ENCODE results near the gene STEAP4.

DNA sequence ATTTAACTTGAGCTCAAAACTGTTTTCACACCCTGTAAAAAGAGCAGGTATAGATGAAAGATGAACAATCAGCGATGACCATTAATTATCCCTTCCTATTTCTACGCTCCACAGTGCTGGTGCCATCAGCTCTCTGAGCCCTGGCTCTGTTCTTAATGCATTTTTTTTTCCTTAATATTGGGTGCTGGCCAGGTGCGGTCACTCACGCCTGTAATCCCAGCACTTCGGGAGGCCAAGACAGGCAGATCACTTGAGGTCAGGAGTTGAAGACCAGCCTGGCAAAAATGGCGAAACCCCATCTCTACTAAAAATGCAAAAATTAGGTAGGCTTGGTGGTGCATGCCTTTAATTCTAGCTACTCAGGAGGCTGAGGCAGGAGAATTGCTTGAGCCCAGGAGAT lies 4.2 kb downstream of the STEAP4 start:
- no peak for TF ChIP-seq POLR2A (IDR thresholded peaks at IDR 0.05)
- TF ChIP-seq, protein P1, sequence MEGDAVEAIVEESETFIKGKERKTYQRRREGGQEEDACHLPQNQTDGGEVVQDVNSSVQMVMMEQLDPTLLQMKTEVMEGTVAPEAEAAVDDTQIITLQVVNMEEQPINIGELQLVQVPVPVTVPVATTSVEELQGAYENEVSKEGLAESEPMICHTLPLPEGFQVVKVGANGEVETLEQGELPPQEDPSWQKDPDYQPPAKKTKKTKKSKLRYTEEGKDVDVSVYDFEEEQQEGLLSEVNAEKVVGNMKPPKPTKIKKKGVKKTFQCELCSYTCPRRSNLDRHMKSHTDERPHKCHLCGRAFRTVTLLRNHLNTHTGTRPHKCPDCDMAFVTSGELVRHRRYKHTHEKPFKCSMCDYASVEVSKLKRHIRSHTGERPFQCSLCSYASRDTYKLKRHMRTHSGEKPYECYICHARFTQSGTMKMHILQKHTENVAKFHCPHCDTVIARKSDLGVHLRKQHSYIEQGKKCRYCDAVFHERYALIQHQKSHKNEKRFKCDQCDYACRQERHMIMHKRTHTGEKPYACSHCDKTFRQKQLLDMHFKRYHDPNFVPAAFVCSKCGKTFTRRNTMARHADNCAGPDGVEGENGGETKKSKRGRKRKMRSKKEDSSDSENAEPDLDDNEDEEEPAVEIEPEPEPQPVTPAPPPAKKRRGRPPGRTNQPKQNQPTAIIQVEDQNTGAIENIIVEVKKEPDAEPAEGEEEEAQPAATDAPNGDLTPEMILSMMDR (IDR thresholded peaks at IDR 0.05), result no peak

Measured in lower leg skin (tissue), 3 donors.